Prostate gland (tissue), 2 donors: Measurements from ENCODE around the gene ACYP2. TPM values are rescaled to one million over a fixed set of nuclear protein-coding genes. Genes with fewer than 3 reads are reported as not detected.
A peak's percentile ranks its signal among the peaks of the same experiment; 100 is the strongest.

Experiments used
- DNase-seq: peaks from one replicate; pipeline ENCODE4 v3.0.0-alpha.2; 2019; ENCODE audit warnings: low spot score
- H3K27ac ChIP-seq, 2 donors: fragments of 200-600 bp; sonication (generic); 2 replicates each; pipeline ENCODE4 v1.5.1; 2017 to 2019
- H3K27me3 ChIP-seq: fragments of 200-600 bp; sonication (generic); replicated peaks from 2 replicates; pipeline ENCODE4 v1.5.1; 2019; ENCODE audit not compliant: insufficient read depth
- H3K36me3 ChIP-seq, 2 donors: fragments of 200-600 bp; sonication (generic); 1 replicate in 1 of 2; 2 replicates in 1 of 2; pipeline versions ENCODE4 v1.5.1 to v1.8.1; 2017 to 2019
- H3K4me1 ChIP-seq: fragments of 200-600 bp; sonication (generic); replicated peaks from 2 replicates; pipeline ENCODE4 v1.5.1; 2019
- H3K4me3 ChIP-seq, 2 donors: fragments of 200-600 bp; sonication (generic); 2 replicates each; pipeline ENCODE4 v1.5.1; 2017 to 2019
- H3K9me3 ChIP-seq: fragments of 200-600 bp; sonication (generic); 2 replicates; pipeline ENCODE4 v1.5.1; 2017
- POLR2A ChIP-seq: fragments of 450-650 bp; IDR thresholded peaks from one replicate; pipeline ENCODE4 v1.6.1; 2016; ENCODE audit warnings: antibody characterized with exemption, mild to moderate bottlenecking
- POLR2AphosphoS5 ChIP-seq: sonication (generic); formaldehyde crosslinking; IDR thresholded peaks from one replicate; pipeline ENCODE4 v1.6.1; 2017; ENCODE audit warnings: antibody characterized with exemption
- WGBS: methylation state at CpG from one replicate; pipeline ENCODE4 v1.1.5; 2018; 5-methylcytosine and 5-hydroxymethylcytosine counted together
- intact Hi-C: fragments of 100-400 bp; cut with DNase I; formaldehyde crosslinking; loops from one replicate; pipeline ENCODE4 v1.14.2; 2022
- total RNA-seq, 2 donors: library from RNA; depleted of rRNA; stranded (reverse); fragments of >200 nt; gene quantifications; one replicate each; pipeline ENCODE4 v1.1.0, GENCODE V29; 2016
- TF ChIP-seq, protein P1 (sequence below), 4 experiments: fragments of 200-600 bp in 2 of 4; fragments of 450-650 bp in 2 of 4; sonication (generic) in 2 of 4; IDR thresholded peaks; 1 replicate in 3 of 4; 2 replicates in 1 of 4; pipeline ENCODE4 v1.5.1; 2016 to 2019; ENCODE audit warnings: antibody characterized with exemption in 4 of 4, mild to moderate bottlenecking in 2 of 4, moderate library complexity in 2 of 4

ACYP2 gene
- total RNA-seq, 2 donors from 2014 or later = 30.6 to 39.7 TPM

DNA sequence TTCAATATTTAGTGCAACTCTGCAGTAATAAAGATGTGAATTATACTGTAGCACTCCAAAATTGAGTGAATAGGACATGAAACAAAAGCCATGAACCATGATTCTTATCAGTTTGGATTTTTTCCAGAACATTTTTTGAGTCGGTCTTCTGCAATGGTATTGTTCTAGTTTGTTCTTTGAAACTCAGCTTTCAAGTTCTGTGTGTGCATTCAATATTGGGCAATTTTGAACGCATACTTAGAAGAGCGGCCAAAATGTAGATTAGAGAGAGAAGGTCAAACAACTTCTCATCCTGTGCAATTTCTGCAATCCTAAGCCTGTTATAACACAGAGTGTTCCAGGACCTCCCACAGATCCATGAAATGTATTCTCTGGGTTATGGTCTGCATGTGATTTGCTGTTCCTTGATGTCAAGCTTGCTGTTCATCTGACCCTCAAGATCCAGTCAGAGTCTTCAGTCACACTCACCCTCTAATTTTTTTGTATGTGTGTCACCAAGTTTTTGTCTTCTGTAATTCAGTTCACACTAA, 92.3 kb downstream of the ACYP2 start:
- H3K27me3 ChIP-seq = no peaks in the 10 kb centered on the region
- DNase-seq = no peak
- H3K4me3 ChIP-seq = no peak overlapping the region
- WGBS = 12% methylated on average over 3 of the region's 3 CpGs
- peaks cover 4% of the 10 kb centered on the region for H3K4me1 ChIP-seq
- peak overlapping the region in 1 of 2 donors; percentile 20 for H3K27ac ChIP-seq
- no peak for TF ChIP-seq POLR2AphosphoS5
- TF ChIP-seq POLR2A = no peak
- TF ChIP-seq, protein P1, sequence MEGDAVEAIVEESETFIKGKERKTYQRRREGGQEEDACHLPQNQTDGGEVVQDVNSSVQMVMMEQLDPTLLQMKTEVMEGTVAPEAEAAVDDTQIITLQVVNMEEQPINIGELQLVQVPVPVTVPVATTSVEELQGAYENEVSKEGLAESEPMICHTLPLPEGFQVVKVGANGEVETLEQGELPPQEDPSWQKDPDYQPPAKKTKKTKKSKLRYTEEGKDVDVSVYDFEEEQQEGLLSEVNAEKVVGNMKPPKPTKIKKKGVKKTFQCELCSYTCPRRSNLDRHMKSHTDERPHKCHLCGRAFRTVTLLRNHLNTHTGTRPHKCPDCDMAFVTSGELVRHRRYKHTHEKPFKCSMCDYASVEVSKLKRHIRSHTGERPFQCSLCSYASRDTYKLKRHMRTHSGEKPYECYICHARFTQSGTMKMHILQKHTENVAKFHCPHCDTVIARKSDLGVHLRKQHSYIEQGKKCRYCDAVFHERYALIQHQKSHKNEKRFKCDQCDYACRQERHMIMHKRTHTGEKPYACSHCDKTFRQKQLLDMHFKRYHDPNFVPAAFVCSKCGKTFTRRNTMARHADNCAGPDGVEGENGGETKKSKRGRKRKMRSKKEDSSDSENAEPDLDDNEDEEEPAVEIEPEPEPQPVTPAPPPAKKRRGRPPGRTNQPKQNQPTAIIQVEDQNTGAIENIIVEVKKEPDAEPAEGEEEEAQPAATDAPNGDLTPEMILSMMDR (IDR thresholded peaks at IDR 0.05) = no peak
- intact Hi-C loops = loop anchor here (10.0 kb wide), 3 partner anchors 117 to 497 kb away; no protein-coding TSS in a partner anchor
- no peaks in the 10 kb centered on the region for H3K9me3 ChIP-seq
- no peaks in the 10 kb centered on the region for H3K36me3 ChIP-seq

DNA sequence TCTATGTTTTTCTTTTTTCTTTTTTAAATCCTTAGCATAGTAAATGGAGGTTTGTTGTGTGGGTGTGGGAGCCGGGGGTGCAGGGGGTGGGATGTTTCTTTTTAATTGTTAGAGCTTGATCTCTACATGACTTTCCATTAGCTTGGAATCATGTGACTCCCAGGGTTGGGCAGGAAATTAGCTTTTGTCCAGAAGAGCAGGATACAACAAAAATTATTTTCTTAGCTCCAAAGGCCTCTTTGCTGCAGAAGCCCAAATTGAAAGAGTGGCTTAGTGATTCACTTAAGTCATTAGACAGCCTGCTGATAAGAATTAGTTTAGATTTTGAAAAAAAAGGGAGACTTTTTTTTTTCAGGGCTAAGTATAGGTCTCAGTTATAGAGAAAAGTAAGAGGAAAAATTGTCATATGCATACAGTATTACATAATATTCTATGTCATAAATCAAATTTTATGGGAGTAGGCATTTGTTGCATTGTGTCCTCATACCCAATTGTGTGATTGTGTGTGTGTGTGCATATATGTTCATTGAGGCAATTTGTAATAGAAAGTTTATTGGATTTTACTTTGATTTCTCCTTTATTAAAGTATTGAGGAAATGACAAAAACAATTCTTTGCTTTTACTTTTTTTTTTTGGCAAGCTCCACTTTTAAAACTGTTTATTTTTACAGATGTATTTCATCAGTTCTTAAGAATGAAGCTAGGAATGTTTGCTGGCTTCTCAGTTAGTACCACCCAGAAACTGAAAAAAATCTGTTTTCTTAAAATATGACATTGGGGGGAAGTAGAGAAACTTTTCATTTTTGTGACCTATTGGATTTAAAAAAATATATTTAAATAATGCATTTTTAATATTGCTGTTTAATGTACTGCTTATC, 93.2 kb downstream of the ACYP2 start:
- intact Hi-C loops = loop anchor here (10.0 kb wide), 3 partner anchors 116 to 496 kb away; no protein-coding TSS in a partner anchor
- no peaks in the 10 kb centered on the region for H3K36me3 ChIP-seq
- H3K9me3 ChIP-seq = no peaks in the 10 kb centered on the region
- no peak for DNase-seq
- H3K4me3 ChIP-seq = no peak overlapping the region
- no peaks in the 10 kb centered on the region for H3K27me3 ChIP-seq
- 20% methylated on average over 1 of the region's 1 CpG for WGBS
- H3K27ac ChIP-seq = peak overlapping the region in 1 of 2 donors; percentile 20
- TF ChIP-seq POLR2A = no peak
- no peak for TF ChIP-seq POLR2AphosphoS5
- TF ChIP-seq, protein P1 (IDR thresholded peaks at IDR 0.05) = no peak
- H3K4me1 ChIP-seq = peaks cover 4% of the 10 kb centered on the region

DNA sequence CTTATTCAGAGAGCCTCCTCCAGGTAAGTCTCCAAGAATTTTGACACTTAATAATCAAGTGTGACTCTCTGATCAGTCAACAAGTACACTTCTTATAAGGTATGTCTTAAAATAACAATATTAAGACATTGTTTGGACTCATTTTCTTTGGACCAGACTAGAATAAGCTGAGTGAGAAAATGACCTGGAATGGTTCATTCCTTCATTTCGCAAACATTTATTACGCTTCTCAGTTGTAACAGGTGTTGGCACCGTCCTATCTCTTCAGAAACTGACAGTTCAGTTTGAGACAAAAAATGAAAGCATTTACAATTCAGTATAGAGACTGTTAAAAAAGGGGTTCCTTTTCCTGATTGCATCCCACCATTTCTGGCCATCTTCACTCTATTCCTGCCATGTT, 94.0 kb downstream of the ACYP2 start:
- WGBS = 77% methylated on average over 3 of the region's 3 CpGs
- no peak overlapping the region for H3K4me3 ChIP-seq
- no peak overlapping the region for H3K27ac ChIP-seq
- DNase-seq = no peak
- no peak for TF ChIP-seq POLR2A
- TF ChIP-seq, protein P1 (IDR thresholded peaks at IDR 0.05) = no peak
- TF ChIP-seq POLR2AphosphoS5 = no peak
- intact Hi-C loops = loop anchor here (10.0 kb wide), 3 partner anchors 115 to 495 kb away; no protein-coding TSS in a partner anchor
- no peaks in the 10 kb centered on the region for H3K36me3 ChIP-seq
- peaks cover 4% of the 10 kb centered on the region for H3K4me1 ChIP-seq
- no peaks in the 10 kb centered on the region for H3K27me3 ChIP-seq
- H3K9me3 ChIP-seq = no peaks in the 10 kb centered on the region

DNA sequence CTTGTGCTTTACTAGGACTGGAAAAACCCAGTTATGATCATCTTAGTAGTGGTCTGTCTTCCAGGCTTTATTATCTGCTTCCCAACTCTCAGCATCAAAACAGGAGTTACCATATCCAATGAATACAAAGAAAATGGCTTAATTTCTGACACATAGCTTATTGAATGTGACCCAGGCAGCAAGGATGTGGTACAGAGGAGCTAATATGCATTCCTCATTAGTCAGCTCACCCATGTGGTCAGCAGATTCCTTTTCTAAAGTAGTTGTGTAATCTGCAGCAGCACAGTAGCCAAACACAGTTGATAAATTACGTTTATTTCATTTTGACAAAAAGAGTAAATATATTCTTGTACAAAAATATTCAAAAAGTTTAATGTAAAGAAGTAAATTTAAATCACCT, 97.0 kb downstream of the ACYP2 start:
- WGBS = 83% methylated on average over 1 of the region's 1 CpG
- no peak overlapping the region for H3K27ac ChIP-seq
- H3K27me3 ChIP-seq = no peaks in the 10 kb centered on the region
- intact Hi-C loops = no loop called here
- DNase-seq = no peak
- TF ChIP-seq POLR2AphosphoS5 (no peak), POLR2A (no peak)
- TF ChIP-seq, protein P1 (IDR thresholded peaks at IDR 0.05) = no peak
- no peaks in the 10 kb centered on the region for H3K9me3 ChIP-seq
- H3K4me3 ChIP-seq = no peak overlapping the region
- H3K4me1 ChIP-seq = peaks cover 4% of the 10 kb centered on the region
- no peaks in the 10 kb centered on the region for H3K36me3 ChIP-seq
